ENCODE results near the gene PRIMA1. TPM values are rescaled to one million over a fixed set of nuclear protein-coding genes. Genes with fewer than 3 reads are reported as not detected.

The PRIMA1 gene
- total RNA-seq, 1 donor, result not detected

GRCh38 chr14:93824076-93824475, 35.8 kb upstream of the PRIMA1 start:
- H4K20me1 ChIP-seq (ENCODE audit: insufficient read depth, low read length), result no peaks in the 10 kb centered on the region
- H2AFZ ChIP-seq (ENCODE audit: low read length), result no peak overlapping the region
- no peaks in the 10 kb centered on the region for H3K79me2 ChIP-seq (ENCODE audit: insufficient read depth, low read length)
- TF ChIP-seq CTCF (IDR thresholded peaks at IDR 0.05; ENCODE audit: extremely low read depth, low read depth, low read length), result no peak
- H3K4me1 ChIP-seq (ENCODE audit: insufficient read depth, low read length), result no peaks in the 10 kb centered on the region
- DNase-seq (ENCODE audit: insufficient read length, low spot score, missing footprints), result no peak
- no peaks in the 10 kb centered on the region for H3K36me3 ChIP-seq (ENCODE audit: insufficient read depth, low read length)
- no peak overlapping the region for H3K4me3 ChIP-seq (ENCODE audit: insufficient read depth, low read length)
- H3K9me3 ChIP-seq (ENCODE audit: low read depth, low read length), result no peaks in the 10 kb centered on the region
- H3K27ac ChIP-seq (ENCODE audit: low read depth, low read length), result no peak overlapping the region
- no peaks in the 10 kb centered on the region for H3K27me3 ChIP-seq (ENCODE audit: insufficient read depth, low read length)
- no peak overlapping the region for H3K4me2 ChIP-seq (ENCODE audit: insufficient read depth, low read length)

- Histone ChIP-seq H3K4me3 (ENCODE audit: insufficient read depth, low read length) (no peak overlapping the region), H4K20me1 (ENCODE audit: insufficient read depth, low read length) (no peaks in the 10 kb centered on the region), H3K79me2 (ENCODE audit: insufficient read depth, low read length) (no peaks in the 10 kb centered on the region), H2AFZ (ENCODE audit: low read length) (no peak overlapping the region), H3K27me3 (ENCODE audit: insufficient read depth, low read length) (no peaks in the 10 kb centered on the region), H3K4me2 (ENCODE audit: insufficient read depth, low read length) (no peak overlapping the region), H3K9me3 (ENCODE audit: low read depth, low read length) (no peaks in the 10 kb centered on the region), H3K4me1 (ENCODE audit: insufficient read depth, low read length) (no peaks in the 10 kb centered on the region), H3K27ac (ENCODE audit: low read depth, low read length) (no peak overlapping the region), H3K36me3 (ENCODE audit: insufficient read depth, low read length) (no peaks in the 10 kb centered on the region)
- no peak for DNase-seq (ENCODE audit: insufficient read length, low spot score, missing footprints)
- no peak for TF ChIP-seq CTCF (IDR thresholded peaks at IDR 0.05; ENCODE audit: extremely low read depth, low read depth, low read length)
These were observed 32.8 kb upstream of the PRIMA1 start for GRCh38 chr14:93821051-93821450.

GRCh38 chr14:93818857-93819256, 30.6 kb upstream of the PRIMA1 start:
- no peaks in the 10 kb centered on the region for H3K79me2 ChIP-seq (ENCODE audit: insufficient read depth, low read length)
- DNase-seq (ENCODE audit: insufficient read length, low spot score, missing footprints), result no peak
- H2AFZ ChIP-seq (ENCODE audit: low read length), result no peak overlapping the region
- H3K27me3 ChIP-seq (ENCODE audit: insufficient read depth, low read length), result no peaks in the 10 kb centered on the region
- no peak overlapping the region for H3K4me3 ChIP-seq (ENCODE audit: insufficient read depth, low read length)
- no peak overlapping the region for H3K4me2 ChIP-seq (ENCODE audit: insufficient read depth, low read length)
- TF ChIP-seq CTCF (IDR thresholded peaks at IDR 0.05; ENCODE audit: extremely low read depth, low read depth, low read length), result no peak
- no peak overlapping the region for H3K27ac ChIP-seq (ENCODE audit: low read depth, low read length)
- no peaks in the 10 kb centered on the region for H4K20me1 ChIP-seq (ENCODE audit: insufficient read depth, low read length)
- no peaks in the 10 kb centered on the region for H3K4me1 ChIP-seq (ENCODE audit: insufficient read depth, low read length)
- no peaks in the 10 kb centered on the region for H3K9me3 ChIP-seq (ENCODE audit: low read depth, low read length)
- no peaks in the 10 kb centered on the region for H3K36me3 ChIP-seq (ENCODE audit: insufficient read depth, low read length)

GRCh38 chr14:93811676-93812075, 23.4 kb upstream of the PRIMA1 start:
- Histone ChIP-seq H4K20me1 (ENCODE audit: insufficient read depth, low read length) (no peaks in the 10 kb centered on the region), H3K79me2 (ENCODE audit: insufficient read depth, low read length) (no peaks in the 10 kb centered on the region), H3K4me1 (ENCODE audit: insufficient read depth, low read length) (no peaks in the 10 kb centered on the region), H3K27me3 (ENCODE audit: insufficient read depth, low read length) (no peaks in the 10 kb centered on the region), H3K4me2 (ENCODE audit: insufficient read depth, low read length) (no peak overlapping the region), H3K27ac (ENCODE audit: low read depth, low read length) (no peak overlapping the region), H3K9me3 (ENCODE audit: low read depth, low read length) (no peaks in the 10 kb centered on the region), H2AFZ (ENCODE audit: low read length) (no peak overlapping the region), H3K36me3 (ENCODE audit: insufficient read depth, low read length) (no peaks in the 10 kb centered on the region), H3K4me3 (ENCODE audit: insufficient read depth, low read length) (no peak overlapping the region)
- no peak for TF ChIP-seq CTCF (IDR thresholded peaks at IDR 0.05; ENCODE audit: extremely low read depth, low read depth, low read length)
- no peak for DNase-seq (ENCODE audit: insufficient read length, low spot score, missing footprints)
